HG02759 (cell line): Measurements from ENCODE around the gene CTF1.
"Not testable (repeated sequence)": the region's sequence is repeated elsewhere in the genome, so short reads cannot be mapped to it uniquely, and the experiment has no call there.

Experiments
- ATAC-seq: cut with Tn5 transposase; IDR thresholded peaks from one replicate; pipeline ENCODE4 v1.9.1; 2021; ENCODE audit warnings: mild to moderate bottlenecking, moderate library complexity; ENCODE audit not compliant: unreplicated experiment

The CTF1 gene

DNA sequence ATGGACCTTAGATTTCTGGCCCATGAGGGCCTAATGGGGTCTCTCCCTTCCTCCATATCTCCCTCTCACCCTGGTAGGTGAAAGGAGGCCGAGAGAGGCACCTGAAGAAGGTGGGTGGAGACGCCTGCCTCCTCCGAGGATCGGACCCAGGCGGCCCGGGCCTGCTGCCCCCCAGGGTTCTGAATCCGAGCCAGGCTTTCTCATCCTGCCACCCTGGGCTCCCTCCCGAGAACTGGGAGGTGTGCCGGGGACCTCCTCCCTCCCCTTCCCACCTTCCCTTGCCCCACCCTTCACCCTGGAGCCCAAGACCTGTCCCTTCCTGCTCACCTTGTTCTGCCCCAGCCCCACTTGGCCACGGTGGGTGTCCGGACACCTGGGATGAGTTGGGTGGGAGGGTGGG is 32.0 kb downstream of the CTF1 start:
- ATAC-seq = no peak

DNA sequence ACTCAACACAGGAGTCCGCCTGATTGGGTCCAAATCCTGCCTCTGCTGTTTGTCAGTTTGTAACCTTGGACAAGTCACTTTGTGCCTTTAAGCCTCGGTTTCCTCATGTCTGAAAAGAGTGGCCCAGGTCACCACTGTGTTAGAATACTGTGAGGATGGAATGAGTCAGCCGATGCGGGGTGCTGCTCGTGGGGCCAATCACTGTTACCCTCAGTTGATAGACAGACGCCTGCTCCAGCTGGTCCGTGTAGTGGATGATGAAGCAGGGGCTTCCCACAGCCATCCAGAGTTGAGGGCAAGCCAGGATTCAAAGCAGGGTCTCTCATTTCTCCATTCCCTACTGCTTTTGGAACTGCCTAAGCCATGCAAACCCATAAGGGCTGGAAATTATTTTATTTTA is 32.8 kb downstream of the CTF1 start:
- ATAC-seq = no peak

DNA sequence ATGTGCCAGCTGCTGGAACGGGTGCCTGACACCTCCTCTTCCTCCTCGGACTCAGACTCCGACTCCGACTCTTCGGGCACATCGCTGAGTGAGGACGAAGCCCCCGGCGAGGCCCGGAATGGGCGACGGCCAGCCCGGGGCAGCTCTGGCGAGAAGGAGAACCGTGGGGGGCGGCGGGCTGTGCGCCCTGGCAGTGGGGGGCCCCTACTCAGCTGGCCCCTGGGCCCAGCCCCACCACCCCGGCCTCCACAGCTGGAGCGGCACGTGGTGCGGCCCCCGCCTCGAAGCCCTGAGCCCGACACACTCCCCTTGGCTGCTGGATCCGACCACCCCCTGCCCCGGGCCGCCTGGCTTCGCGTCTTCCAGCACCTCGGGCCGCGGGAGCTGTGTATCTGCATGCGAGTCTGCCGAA is 33.8 kb downstream of the CTF1 start:
- ATAC-seq = no peak

DNA sequence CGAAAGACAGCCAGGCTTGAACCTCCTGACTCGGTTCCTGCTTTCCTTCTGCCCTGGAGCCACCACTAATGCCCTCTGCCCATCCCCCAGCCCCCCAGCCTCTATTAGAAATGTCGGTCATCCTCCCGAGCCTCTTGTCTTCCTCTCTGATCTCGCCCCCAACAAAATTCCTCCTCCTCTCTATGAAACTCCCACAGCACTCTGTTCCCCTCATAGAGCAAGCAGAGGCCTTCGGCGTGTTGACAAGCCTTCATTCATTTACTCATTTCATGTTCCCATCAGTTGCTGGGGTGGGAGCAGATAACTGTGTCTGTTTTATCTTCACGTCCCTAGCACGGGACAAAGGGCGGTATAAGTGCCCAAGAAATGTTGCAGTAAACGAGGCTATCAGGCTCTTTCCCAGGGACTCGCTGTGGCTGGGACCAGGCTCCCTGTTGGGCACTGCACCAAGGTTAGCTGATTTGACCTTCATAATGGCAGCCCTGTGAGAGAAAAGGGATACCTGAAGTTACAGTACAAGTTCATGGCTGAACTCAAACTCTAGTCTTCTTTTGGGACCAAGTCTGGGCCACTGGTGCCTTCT is 34.7 kb downstream of the CTF1 start:
- ATAC-seq = no peak

DNA sequence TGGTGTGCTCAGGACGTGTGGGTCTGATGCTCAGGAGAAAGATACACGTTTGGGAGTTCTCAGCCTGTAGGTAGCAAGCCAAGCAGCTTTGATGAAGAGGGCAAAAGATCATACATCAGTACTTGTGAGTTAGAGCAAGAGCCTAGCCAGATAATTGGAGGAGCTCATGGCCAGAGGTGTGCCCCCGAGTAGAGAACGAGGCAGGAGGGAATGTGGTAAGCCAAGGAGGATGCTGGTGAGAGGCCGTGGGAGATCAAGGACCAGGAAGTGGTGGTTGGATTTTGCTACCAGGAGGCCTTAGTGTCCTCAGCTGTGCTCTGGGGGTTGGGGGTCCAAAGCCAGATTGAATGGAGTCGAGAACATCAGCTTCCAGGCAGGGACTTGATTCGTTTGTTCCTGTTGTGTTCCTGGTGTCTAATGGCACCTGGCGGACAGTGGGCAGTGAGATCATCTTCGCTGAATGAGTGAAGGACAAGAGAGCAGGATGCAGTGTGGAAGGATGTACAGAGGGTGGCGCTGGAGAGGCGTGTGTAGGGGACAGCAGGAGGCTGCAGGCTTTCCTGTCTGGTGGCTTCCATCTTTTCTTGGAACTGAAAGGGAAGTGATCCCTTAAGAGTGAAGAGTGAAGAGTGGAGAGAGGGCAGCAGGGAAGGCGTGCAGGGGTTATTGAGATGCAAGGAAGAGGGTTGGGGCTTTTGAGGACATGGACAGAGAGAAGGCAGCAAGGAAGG is 38.6 kb downstream of the CTF1 start:
- ATAC-seq = no peak

DNA sequence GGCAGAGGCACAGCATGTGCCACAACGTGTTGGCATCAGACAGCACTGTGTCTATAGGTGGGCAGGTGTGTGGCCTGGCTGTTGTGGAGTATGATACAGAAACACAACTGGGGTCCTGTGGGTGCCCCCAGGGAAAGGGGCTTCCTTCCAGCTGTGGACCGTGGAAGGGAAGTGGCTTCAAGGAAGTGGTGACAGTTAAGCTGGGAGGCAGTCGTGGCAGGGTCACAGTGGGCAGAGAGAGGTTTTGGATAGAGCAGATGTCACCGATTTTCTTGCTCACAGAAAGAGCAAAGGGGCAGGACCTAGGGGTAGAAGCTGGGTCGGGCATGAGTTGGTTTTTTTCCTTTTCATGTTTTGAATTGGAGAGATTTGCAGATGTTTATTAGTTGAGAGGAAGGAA is 41.3 kb downstream of the CTF1 start:
- no peak for ATAC-seq

DNA sequence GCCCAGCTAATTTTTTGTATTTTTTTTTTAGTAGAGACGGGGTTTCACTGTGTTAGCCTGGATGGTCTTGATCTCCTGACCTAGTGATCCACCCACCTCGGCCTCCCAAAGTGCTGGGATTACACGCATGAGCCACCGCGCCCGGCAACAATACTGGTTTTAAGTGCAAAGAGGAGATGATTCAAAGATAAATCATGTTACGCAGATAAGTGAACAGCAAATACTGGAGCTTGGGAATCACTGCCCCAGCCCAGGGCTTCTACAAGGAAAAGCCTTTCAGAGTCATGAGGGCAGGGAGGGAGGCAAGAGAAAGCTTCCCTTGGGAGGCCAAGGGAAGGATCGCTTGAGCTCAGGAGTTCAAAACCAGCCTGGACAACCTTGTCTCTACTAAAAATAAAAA is 43.2 kb downstream of the CTF1 start:
- not testable (repeated sequence) for ATAC-seq

DNA sequence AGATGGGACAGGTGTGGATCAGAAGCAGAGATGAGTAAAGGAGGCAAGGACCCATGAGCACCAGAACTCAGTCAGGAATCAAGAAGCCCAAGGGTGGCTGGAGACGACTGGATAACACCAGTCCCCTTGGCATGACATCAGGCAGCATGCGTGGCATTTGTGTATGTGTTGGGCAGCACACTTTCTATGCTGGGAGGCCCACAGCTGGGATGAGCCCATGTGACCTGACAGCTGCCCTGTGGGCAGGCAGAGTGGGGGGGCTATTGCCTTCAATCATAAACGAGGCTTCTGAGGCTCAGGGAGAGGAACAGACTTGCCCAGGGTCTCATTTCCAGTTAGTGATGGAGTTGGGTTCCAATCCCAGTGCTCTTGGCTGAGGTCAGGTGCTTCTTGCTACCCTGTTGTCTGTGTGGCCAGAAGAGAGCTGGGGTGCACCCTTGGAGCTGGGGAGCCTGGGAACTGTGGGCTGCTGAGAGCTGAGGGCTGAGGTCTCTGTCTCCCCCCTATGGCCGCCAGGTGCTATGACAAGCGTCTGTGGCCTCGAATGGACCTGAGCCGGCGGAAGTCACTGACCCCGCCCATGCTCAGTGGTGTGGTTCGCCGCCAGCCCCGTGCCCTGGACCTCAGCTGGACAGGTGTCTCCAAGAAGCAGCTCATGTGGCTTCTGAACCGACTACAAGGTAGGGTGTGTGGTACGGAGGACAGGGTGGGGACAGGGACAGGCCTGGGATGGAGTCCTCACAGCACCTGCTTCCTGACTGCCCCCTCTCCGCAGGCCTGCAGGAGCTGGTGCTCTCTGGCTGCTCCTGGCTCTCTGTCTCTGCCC is 45.4 kb downstream of the CTF1 start:
- peak; percentile 93 for ATAC-seq

DNA sequence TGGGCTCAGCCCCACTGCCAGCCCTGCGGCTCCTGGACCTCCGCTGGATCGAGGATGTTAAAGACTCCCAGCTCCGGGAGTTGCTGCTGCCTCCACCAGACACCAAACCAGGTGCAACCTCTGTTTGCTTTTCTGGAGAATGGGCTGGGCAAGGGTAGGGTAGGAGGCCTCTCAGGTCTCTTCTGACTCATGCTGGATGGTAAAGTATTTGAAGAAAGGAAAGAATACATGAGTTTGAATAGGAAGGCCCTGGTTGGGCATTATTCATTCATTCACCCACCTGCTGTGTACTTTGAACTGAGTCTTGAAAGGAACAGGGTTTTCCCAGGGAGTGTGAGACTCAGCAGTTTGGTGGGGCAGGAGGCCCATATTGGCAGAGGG is 46.0 kb downstream of the CTF1 start:
- ATAC-seq = no peak

DNA sequence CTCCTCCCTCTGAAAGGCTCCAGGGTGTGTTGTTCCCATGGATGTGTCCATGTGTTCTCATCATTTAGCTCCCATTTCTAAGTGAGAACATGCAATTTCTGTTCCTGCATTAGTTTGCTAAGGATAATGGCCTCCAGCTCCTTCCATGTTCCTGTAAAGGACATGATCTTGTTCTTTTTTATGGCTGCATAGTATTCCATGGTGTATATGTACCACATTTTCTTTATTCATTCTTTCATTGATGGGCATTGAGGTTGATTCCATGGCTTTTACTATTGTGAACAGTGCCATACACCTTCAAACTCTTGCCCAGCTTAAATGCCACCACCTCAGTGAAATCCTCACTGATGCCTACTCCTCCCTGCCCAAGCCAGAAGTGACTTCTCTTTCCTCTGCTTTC is 47.9 kb downstream of the CTF1 start:
- ATAC-seq = no peak

DNA sequence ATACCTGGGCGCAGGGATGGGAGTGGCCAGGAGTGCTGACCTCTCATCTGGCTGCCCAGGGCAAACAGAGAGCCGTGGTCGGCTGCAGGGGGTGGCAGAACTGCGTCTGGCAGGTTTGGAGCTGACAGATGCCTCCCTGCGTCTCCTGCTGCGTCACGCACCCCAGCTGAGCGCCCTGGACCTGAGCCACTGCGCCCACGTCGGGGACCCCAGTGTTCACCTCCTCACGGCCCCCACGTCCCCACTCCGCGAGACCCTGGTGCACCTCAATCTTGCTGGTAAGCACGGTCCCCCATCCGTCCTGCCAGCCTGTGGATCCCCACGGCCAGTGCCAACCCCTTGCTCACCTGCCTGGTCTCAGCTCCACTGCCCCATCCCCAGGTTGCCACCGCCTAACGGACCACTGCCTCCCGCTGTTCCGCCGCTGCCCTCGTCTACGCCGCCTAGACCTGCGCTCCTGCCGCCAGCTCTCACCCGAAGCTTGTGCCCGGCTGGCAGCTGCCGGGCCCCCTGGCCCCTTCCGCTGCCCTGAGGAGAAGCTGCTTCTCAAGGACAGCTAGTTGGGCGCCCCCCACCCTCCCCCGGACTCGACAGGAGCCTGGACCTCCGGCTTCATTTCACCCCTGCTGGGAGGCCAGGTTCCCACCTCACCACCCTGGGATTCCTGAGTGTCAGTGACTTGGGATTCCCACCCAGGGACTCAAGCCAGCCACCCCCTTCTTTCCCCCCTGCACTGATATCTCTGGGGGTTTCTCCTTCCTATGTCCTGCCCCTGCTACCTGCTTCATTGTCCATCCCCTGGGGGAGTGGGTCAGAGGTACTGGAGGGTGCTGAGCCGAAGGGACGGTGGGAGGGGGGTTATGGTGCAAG is 50.5 kb downstream of the CTF1 start:
- ATAC-seq = no peak

DNA sequence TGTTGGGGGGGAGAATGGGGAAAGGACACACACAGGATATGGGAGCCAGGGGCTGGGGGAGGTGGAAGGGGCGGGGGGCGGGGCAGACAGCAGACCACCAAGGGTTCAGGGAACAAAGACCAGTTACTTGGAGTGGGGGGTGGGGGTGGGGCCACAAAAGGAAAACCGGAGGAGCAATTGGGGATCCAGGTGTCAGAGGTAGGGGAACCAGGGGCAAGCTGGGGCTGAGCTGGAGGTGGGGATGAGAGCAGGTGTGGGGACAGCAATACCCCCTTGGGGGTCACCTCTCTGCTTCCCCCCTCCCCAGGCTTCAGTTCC is 51.1 kb downstream of the CTF1 start:
- no peak for ATAC-seq

DNA sequence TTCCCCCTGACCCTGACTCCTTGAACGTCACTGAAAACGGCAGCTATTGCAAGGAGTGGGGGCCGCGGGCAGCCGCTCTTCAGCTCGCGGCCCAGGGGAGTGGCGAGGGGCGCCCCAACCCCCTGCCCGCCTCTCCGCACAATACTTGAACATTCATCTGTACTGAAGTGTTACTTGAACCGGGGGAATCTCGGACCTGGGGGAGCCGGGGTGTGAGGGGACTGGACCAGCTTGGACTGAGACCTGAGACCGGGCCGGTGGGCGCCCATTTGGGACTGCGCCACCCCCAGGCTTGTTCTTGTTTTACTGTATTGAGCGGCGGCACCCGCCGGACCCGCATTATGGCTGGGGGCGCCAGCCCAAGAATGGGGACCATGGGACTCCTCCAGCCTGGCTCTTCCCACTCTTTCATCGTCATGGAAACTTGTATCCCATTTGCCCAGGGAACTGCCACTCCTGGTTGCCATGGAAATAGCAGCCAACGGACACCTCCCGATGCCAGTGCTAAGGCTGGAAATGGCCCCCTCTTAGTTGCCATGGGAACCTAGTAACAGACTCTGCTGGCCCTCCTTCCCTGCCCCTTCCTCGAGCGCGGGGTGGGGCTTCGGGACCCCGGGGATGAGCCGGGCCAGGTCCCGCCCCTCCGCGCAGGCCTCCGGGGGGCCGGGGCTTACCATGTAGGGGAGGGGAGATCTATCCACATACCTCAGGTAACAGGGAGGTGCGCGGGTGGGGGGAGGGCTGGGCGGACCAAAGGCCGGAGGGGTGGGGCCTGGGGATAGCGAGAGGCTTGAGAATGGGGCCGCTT is 51.6 kb downstream of the CTF1 start:
- peak; percentile 9 for ATAC-seq

DNA sequence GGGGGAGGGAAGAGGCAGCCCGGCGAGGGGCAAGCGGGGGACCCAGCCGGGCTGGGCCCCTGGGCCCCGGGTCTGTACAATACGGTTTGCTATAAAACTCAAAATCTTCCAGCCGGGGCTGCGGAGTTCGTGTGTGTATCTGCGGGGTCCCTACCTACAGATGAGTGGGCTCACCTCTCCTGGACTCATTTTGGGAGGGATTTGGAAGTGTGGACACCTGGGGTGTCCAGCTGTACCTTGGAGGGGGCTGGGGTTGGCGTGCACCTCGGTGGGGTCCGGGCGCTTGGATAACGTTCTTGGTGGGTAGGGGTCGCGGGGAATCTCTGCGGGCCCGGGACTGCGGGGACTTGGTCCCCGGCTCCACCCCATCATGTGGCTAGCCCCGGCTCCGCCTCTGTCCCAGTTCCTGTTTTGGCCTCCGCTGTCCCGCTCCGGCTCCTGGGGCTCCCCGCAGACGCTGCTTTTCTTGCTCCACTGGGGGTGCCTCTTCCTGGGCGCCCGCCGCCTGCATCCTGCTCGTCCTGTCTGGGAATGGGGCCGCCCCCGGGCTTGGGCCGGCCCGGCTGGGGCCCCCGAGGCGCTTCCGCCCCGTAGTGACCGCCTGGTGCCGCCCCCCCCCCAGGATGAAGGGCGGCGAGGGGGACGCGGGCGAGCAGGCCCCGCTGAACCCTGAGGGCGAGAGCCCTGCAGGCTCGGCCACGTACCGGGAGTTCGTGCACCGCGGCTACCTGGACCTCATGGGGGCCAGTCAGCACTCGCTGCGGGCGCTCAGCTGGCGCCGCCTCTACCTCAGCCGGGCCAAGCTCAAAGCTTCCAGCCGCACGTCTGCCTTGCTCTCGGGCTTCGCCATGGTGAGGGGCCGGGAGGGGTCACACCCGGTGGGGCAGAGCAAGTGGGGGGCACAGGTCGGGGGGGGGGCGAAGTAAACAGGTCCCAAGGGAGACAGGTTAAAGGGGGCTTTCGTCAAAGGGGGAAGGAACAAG is 52.5 kb downstream of the CTF1 start, which contains the start of gene ORAI3:
Gene ORAI3 (plus strand): TSS at position 402 of the 983 bp plus-strand sequence. CDS start 222 bp downstream, at position 624.
- ATAC-seq = peak; percentile 64

DNA sequence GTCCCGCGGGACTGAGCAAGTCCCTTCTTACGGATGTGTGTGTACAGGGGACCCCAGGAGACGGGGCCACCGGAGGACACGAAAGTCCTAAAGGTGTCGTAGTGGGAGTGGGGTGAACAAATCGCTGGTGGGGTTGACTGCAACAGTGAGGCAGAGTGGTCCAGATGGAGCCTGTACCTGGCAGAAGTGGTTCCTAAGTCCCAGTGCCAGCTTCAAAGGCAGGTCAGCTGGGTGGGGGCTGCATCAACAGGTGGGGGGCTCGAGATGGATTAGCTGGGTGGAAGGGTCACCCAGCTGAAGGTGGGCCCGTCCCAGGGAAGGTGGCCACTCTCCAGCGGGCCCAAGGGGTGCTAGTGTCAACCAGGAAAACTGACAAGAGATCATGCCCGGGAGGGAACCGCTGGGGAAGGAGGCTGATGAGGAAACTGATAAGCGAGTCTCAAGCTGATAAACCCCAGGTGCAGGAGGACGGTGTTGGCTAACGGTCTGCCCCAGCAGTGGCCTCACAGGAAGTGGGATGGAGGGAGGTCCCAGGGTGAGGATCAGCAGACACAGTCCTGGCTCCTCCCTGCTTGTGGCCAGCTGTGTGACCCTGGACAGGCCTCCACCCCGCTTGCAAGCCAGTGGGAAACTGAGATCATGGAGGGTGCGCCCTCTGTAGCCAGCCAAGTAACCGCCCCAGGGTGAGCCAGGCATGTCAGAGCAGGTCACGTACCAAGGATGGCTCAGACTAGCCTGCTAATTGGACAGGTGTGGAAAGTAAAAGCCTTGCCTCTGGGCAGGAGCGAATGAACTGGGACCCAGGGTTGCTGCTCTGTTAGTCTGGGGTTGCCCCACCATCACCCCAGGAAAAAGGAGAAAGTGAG is 53.5 kb downstream of the CTF1 start:
- peak; percentile 45 for ATAC-seq

DNA sequence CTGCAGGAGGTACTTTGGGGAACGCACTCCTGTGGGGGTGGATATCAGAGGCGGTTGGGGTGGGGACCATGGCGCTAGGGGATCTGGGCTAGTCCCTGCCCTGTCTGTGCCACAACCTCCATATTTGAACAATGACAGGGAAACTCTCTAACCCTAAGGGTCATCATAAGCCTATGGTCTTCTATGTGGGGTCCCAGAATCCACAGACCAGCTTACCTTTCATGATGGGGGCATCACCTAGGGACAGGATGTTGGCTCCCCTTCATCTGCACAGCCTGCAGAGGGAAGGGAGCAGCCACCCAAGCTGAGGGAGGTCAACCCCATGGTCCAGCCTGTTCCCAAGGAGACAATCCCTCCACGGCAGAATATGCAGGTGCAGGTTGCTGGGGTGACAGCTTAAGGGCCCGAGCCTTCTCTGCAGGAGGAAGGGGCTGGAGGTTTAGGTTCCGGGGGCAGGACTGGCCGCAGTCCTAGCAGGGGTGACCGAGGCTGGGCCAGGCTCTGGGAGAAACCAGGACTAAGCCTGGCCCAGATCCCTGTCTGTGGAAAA is 54.2 kb downstream of the CTF1 start:
- no peak for ATAC-seq

DNA sequence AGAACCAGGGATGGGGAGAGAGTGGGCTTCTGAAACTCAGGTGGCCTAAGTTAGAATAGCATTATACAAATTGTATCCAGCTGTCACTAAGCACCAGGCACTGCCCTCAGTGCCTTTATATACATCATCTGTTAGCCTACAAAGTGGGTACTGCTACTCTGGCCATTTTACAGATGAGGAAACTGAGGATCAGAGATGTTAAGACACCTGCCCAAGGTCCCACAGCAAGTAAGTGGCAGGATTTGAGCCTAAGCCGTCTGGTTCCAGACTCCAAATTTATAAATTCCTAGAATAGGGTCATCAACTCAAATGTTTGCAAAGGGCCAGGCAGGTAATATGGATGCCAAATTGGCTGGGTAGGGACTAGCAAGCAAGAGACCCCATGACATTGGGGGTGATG is 54.8 kb downstream of the CTF1 start:
- no peak for ATAC-seq

DNA sequence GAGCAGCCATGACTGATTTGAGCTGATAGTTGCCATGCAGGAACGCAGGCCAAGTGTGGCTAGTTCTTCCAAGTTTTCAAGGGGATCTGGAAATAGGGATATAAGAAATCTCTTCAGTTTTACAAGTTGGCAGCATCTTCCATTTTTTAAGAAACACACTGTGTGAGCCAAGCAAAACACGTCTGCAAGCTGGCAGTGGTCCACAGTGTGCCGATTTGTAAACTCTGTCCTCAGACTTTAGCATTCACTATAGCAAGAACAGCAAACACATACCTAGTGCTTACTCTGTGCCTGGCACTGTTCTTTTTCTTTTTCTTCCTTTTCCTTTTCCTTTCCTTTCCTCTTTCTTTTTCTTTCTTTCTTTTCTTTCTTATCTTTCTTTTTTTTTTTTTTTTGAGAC is 55.3 kb downstream of the CTF1 start:
- no peak for ATAC-seq
